Stomach (tissue), 9 donors: ENCODE measurements around the gene APRT. TPM values are rescaled to one million over a fixed set of nuclear protein-coding genes. Genes with fewer than 3 reads are reported as not detected.

Source experiments
- DNase-seq, 2 donors: peaks; one replicate each; pipeline versions ENCODE4 v3.0.0 to v3.0.0-alpha.2; 2013 to 2019
- H3K27ac ChIP-seq, 5 donors: fragments of 200-600 bp in 4 of 5; sonication (generic) in 4 of 5; one replicate each; pipeline ENCODE4 v1.5.1; 2013 to 2019; ENCODE audit warnings: mild to moderate bottlenecking in 1 of 5, moderate library complexity in 1 of 5
- H3K27me3 ChIP-seq, 3 donors: fragments of 200-600 bp; sonication (generic); one replicate each; pipeline ENCODE4 v1.5.1; 2017 to 2019; ENCODE audit warnings: mixed run types in 1 of 3
- H3K36me3 ChIP-seq, 4 donors: fragments of 200-600 bp; sonication (generic); 1 replicate in 3 of 4; 2 replicates in 1 of 4; pipeline ENCODE4 v1.5.1; 2016 to 2019
- H3K4me1 ChIP-seq, 4 donors: fragments of 200-600 bp; sonication (generic); one replicate each; pipeline ENCODE4 v1.5.1; 2016 to 2019
- H3K4me3 ChIP-seq, 4 donors: fragments of 200-600 bp; sonication (generic) in 3 of 4; one replicate each; pipeline ENCODE4 v1.5.1; 2016 to 2019; ENCODE audit warnings: mild to moderate bottlenecking in 1 of 4
- H3K9me3 ChIP-seq, 4 donors: fragments of 200-600 bp; sonication (generic); one replicate each; pipeline ENCODE4 v1.5.1; 2016 to 2019
- CTCF ChIP-seq, 7 experiments: fragments of 450-650 bp in 4 of 7; fragments of 200-600 bp in 3 of 7; sonication (generic) in 3 of 7; IDR thresholded peaks; one replicate each; pipeline ENCODE4 v1.5.1; 2016 to 2019; ENCODE audit warnings: antibody characterized with exemption in 7 of 7, control low read depth in 2 of 7, mild to moderate bottlenecking in 1 of 7
- EP300 ChIP-seq: sonication (generic); formaldehyde crosslinking; IDR thresholded peaks from one replicate; pipeline ENCODE4 v1.6.1; 2017; ENCODE audit warnings: antibody characterized with exemption
- POLR2A ChIP-seq, 4 donors: fragments of 450-650 bp; IDR thresholded peaks; one replicate each; pipeline ENCODE4 v1.6.1; 2016; ENCODE audit warnings: antibody characterized with exemption in 4 of 4, control low read depth in 2 of 4, mild to moderate bottlenecking in 1 of 4, moderate library complexity in 1 of 4
- POLR2AphosphoS5 ChIP-seq, 3 donors: sonication (generic); formaldehyde crosslinking; IDR thresholded peaks; one replicate each; pipeline ENCODE4 v1.6.1; 2016; ENCODE audit warnings: antibody characterized with exemption in 3 of 3
- WGBS, 5 donors: extraction: QIAGEN DNeasy Blood & Tissue Kit in 3 of 5; methylation state at CpG; one replicate each; pipeline versions ENCODE4 v1.1.5 to v1.1.7; 2013 to 2018; 5-methylcytosine and 5-hydroxymethylcytosine counted together
- intact Hi-C: fragments of 100-400 bp; cut with DNase I; formaldehyde crosslinking; loops from one replicate; pipeline ENCODE4 v1.15.1; 2023; ENCODE audit warnings: low total_unique reads
- polyA plus RNA-seq, 3 donors: library from polyadenylated mRNA; stranded (reverse); fragments of 200-250 nt; gene quantifications; one replicate each; pipeline ENCODE4 v1.2.3, GENCODE V29; 2013
- total RNA-seq, 5 donors: library from RNA; depleted of rRNA; stranded (reverse); fragments of >200 nt; gene quantifications; one replicate each; pipeline versions ENCODE4 v1.1.0 to v1.2.3, GENCODE V29; 2014 to 2016
- donor health status: healthy with polysubstance abuse.
- donor health status: Bipolar disorder and iron deficiency.
- donor health status: healthy.

Gene APRT
- total and polyA plus RNA-seq, 8 donors: 18.1 to 340 (median 232) TPM

GRCh38 chr16:88840600-88841215, 29.0 kb upstream of the APRT start:
- Histone ChIP-seq H3K36me3 (peaks cover 9 to 80% (median 64%) of the 10 kb centered on the region in 4 donors), H3K27me3 (no peaks in the 10 kb centered on the region), H3K9me3 (no peaks in the 10 kb centered on the region), H3K4me3 (no peak overlapping the region), H3K4me1 (no peaks in the 10 kb centered on the region), H3K27ac (no peak overlapping the region)
- no peak for TF ChIP-seq EP300
- TF ChIP-seq CTCF (IDR thresholded peaks at IDR 0.05): no peak
- no peak for TF ChIP-seq POLR2AphosphoS5 (IDR thresholded peaks at IDR 0.05)
- no peak for TF ChIP-seq POLR2A (IDR thresholded peaks at IDR 0.05)
- intact Hi-C loops: no loop called here
- DNase-seq: no peak
- 85 to 97% (median 94%) methylated on average over 26 to 30 of the region's 30 CpGs for WGBS, 5 donors

- H3K4me1 ChIP-seq: no peaks in the 10 kb centered on the region
- peaks cover 9 to 87% (median 71%) of the 10 kb centered on the region in 4 donors for H3K36me3 ChIP-seq
- H3K4me3 ChIP-seq: no peak overlapping the region
- TF ChIP-seq EP300 (no peak), POLR2A (IDR thresholded peaks at IDR 0.05) (no peak), CTCF (IDR thresholded peaks at IDR 0.05) (no peak)
- no peaks in the 10 kb centered on the region for H3K9me3 ChIP-seq
- intact Hi-C loops: no loop called here
- no peak overlapping the region for H3K27ac ChIP-seq
- H3K27me3 ChIP-seq: no peaks in the 10 kb centered on the region
- DNase-seq: no peak
- WGBS, 5 donors: 88 to 97% (median 93%) methylated on average over 21 to 24 of the region's 24 CpGs
These were observed 28.2 kb upstream of the APRT start for GRCh38 chr16:88839745-88840599.

GRCh38 chr16:88839026-88839529, 27.4 kb upstream of the APRT start:
- Histone ChIP-seq H3K9me3 (no peaks in the 10 kb centered on the region), H3K27ac (no peak overlapping the region), H3K27me3 (no peaks in the 10 kb centered on the region), H3K4me1 (no peaks in the 10 kb centered on the region), H3K36me3 (peaks cover 9 to 91% (median 77%) of the 10 kb centered on the region in 4 donors), H3K4me3 (no peak overlapping the region)
- TF ChIP-seq POLR2A (IDR thresholded peaks at IDR 0.05) (no peak), POLR2AphosphoS5 (IDR thresholded peaks at IDR 0.05) (no peak), EP300 (no peak)
- intact Hi-C loops: no loop called here
- DNase-seq: no peak
- WGBS, 5 donors: 88 to 95% (median 90%) methylated on average over 21 to 39 of the region's 39 CpGs

DNA sequence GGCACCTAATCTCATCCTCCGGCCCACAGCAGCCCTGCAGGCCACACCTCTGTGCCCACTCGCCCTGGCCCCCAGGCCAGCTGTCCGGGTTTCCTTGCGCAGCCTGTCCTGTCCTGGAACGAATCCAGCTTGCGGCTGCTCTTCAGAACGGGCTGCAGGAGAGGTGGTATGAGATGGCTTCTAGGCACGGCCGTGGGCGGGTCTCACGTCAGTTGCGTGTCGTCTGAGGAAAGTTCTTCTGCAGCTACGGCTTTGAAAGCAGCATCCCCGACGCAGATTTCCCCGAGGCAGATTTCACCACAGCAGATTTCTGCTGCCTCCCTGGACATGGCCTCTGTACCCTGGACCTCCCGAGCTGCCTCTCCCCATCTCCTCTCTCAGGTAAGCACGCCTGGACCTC, 26.8 kb upstream of the APRT start:
- peaks cover 9 to 87% (median 78%) of the 10 kb centered on the region in 4 donors for H3K36me3 ChIP-seq
- 84 to 91% (median 90%) methylated on average over 19 of the region's 19 CpGs for WGBS, 5 donors
- H3K9me3 ChIP-seq: no peaks in the 10 kb centered on the region
- no peaks in the 10 kb centered on the region for H3K27me3 ChIP-seq
- no peaks in the 10 kb centered on the region for H3K4me1 ChIP-seq
- H3K4me3 ChIP-seq: no peak overlapping the region
- H3K27ac ChIP-seq: no peak overlapping the region
- DNase-seq: no peak
- intact Hi-C loops: no loop called here
- TF ChIP-seq CTCF (IDR thresholded peaks at IDR 0.05) (no peak), EP300 (no peak), POLR2AphosphoS5 (IDR thresholded peaks at IDR 0.05) (no peak), POLR2A (IDR thresholded peaks at IDR 0.05) (no peak)
